Activated CD4-positive, alpha-beta T cell treated with anti-CD3 and anti-CD28 coated beads, Interleukin-2, amount 50 U/mL, for 48 hours (primary cell): ENCODE results near the gene CALHM6.

Source experiments
- DNase-seq, 2 experiments: peaks; one replicate each; pipeline ENCODE4 v3.0.0-alpha.2; 2020

The CALHM6 gene

DNA sequence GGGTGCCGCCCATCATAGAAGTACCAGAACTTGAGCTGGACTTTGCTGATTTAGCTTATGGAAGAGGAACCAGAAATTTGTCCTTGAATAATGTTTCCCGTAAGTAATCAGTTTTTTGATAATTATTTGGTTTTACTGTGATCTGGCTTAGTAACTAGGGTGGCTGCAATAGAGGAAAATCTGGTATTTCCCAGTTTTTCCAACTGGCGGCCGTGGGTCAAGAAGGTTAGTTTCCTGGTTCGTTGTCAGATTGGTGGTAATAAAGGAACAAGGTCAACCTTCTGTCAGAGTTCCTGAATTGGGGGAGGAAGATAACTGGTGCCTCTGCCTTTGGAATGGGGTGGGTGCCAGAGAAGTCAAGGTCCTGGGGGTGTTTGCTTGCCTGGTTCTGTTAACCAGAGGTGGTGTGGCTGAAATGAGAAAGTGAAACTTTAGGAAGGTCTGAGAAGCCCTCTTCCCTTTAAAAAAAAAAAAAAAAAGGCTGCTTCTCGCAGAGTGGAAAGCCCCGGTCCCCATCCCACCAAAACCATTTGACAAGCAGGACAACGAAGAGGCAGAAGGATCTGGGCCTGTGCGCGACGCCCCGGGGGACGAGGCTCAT, at the start of gene CALHM6:
CALHM6 (plus strand) TSS at position 45 of the 601 bp plus-strand sequence; CDS start at position 600, 555 bp downstream.
- no peak for DNase-seq

DNA sequence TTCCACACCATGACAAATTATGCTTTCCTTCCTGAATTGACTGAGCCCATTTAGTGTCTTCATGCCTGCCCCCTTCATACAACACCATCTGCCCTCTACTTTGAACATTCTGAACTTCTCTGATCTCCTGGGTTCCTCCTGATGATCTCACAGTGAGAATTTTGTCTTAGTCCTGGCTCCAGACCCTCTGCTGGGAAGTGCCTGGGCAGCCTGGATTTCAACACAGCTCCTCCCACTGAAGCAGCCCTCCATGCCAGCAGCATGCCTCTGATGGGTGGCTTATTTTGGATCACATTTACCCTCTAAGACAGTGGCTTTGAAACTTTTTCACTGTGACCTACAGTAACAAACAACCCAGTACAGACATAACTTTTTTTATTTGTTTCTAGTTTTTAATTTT, 48.9 kb upstream of the CALHM6 start:
- no peak for DNase-seq

DNA sequence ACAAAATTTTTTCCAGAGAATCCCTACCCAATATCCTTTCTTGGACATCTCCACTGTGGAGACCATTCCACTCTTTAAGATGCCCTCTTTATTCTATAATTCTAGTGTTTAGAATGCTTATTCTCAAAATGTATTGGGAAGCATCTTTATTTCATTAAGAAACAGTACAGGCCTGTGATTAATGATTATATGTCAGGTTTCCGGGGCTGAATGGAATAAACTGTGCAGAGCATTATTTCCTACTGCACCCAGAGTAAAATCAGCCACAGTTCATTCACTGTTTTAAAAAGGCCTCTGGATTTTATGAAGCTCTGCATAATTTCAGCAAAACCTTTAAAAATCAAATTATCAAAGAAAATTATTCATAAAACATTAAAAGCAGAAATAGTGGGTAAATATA, 47.8 kb upstream of the CALHM6 start:
- DNase-seq = no peak

DNA sequence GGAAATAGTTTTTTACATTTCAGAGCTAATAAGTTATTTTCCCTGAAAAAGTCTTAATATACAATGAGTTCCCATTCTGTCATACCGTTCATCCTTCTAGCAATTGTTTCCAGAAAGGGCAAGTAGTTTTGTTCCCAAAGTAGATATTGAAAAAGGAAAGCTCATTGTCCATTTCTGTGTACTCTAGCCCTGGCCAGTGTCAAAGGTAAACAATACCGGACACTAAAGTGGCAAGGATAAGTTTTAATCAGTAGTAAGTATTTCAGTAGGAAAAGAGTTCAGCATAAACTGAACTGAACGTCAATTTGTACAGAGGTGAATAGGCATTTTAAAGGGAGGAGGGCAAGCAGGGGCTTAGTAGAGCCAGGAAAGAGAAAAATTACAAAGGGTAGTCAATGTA, 43.5 kb upstream of the CALHM6 start:
- no peak for DNase-seq

DNA sequence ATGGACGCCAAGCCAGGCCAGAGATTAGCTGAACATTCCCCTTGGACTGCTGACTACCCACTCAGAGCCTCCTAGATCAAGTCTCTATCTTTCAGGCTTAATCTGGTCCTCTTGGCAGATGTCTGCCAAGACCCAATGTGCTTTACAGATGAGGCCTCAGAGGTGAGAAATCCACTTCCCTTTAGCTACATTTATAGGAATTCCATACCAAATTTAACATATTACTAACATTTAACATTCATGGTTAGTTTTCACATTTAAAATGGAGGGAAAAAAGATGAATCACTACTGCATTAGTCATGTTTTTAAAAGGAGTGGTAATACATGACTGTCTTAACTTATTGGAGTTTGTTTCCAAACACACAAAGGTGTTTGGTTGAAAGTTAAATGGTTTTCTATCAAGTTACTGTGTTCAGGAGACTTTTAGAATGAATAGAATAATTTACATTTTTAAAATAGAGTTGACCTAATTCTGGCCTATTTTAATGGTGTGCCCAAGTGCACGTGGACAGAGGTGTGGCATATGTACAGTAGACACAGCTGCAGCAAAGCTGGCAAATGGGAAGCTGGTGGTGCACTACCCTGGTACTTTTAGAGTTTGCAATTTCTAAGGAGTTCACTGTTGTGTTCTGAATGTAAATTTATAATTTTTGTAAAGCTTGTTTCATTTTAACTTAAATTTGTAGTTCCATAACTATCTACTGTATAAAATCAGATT, 41.9 kb upstream of the CALHM6 start:
- no peak for DNase-seq

DNA sequence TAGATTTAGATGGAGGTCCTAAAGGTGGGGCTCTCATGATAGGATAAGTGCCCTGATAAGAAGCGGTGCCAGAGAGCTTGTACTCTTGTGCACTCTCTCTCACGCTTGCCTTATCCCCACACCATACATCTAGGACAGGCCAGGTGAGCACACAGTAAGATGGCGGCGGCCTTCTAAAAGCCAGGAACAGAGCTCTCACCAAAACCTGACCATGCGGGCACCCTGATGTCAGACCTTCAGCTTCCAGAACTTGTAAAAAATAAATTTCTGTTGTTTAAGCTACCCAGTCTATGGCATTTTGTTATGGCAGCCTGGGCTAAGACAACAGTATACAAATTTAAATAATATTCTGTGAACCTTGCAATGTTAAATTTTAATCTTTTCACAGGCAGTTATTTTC, 40.8 kb upstream of the CALHM6 start:
- no peak for DNase-seq

DNA sequence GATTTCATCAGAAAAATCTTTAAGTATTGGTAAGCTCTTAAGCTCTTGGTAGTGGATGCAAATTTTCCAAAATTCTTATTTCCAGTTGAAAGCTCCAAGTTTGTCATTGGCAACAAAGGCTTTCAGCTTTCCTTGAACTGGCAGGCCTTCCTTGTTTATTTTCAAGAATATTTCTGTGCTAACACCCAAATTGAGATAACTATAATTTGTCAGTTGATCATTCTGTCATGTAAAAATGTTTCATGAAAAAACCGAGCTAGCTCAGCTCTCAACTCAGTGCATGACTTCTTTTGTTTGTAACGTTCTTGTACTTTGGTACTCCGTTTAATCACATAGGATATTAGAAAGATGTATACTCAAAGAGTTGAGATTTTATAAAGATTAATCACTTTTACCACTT, 38.9 kb upstream of the CALHM6 start:
- DNase-seq = no peak

DNA sequence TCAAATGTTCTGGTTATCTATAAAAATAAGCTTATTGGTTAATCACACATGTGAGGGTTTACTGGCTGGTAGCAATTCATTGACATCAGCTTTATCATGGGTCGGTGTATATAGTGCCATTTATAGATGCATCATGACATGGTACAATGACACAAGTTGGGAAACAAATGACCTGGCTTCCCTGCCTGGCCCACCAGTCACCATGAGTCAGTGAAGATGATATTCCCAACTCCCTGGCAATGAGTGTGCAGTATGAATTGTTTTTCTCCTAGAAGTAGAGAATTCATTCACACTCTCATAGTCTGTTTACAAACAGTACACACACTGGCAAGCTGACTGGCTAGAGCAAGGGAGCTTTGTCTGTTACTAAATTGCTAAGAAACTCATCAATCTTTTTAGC, 37.2 kb upstream of the CALHM6 start:
- no peak for DNase-seq

DNA sequence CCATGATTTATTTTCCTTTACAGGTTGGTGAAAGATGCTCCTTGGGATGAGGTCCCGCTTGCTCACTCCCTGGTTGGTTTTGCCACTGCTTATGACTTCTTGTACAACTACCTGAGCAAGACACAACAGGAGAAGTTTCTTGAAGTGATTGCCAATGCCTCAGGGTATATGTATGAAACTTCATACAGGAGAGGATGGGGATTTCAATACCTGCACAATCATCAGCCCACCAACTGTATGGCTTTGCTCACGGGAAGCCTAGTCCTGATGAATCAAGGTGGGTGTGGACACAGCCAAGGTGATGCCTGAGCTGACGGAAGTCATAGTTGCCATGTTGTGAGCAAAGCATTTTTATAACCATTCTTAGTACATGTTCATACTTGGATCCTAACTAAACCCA, 34.6 kb upstream of the CALHM6 start:
- no peak for DNase-seq

DNA sequence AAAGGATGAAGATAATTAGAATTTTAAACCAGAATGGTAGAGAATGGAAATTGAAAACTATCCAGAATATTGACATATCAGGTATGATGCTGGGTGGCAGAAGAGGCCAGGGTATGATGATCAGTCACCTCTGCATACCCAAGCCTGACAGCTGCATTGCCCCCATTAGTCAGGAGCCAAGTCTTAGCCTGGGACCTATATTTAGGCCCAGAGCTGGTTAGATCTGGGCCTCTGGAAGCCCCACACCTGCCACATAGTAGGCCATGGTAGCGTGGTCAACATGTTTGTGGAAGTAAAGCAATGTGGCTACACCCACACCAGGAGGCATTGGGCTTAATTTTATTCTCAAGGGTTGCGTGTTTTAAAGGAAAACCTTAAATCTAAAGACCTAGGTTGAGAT, 32.1 kb upstream of the CALHM6 start:
- no peak for DNase-seq

DNA sequence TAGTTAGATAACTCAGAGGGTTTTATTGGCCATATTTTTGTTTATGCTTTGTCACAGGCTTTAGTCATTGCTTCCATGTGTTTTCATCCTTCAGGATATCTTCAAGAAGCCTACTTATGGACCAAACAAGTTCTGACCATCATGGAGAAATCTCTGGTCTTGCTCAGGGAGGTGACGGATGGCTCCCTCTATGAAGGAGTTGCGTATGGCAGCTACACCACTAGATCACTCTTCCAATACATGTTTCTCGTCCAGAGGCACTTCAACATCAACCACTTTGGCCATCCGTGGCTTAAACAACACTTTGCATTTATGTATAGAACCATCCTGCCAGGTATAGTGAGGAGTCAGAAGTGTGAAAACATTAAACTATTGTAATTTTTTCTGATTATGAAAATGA, 30.3 kb upstream of the CALHM6 start:
- DNase-seq = no peak

DNA sequence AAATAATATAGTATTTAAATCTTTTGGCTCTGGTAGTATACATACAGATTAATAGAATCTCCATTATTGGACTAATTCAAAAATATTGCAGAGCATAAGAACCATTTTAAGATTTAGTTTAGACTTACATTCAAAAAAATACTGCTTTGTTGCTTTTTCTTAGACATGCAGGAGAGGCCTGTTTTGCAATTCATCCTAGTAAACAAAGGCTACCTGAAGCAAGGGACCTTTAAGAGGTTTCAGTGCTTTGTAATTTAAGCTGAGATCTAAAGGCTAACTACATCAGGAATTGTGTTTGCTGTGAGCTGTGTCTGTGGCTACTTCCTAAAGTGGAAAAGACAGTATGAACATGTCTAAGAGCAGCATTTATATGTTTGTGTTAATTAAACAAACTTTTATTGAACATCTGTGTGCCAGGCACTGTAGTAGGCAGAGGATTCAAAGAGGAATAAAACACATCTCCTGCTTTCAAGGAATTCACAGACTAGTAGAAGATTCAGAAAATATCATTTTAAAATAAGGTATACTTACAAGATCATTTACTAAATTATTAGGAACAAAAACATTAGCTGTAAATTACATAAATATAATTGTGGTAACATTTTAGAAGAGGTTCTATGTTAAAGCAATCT, 29.1 kb upstream of the CALHM6 start:
- no peak for DNase-seq

DNA sequence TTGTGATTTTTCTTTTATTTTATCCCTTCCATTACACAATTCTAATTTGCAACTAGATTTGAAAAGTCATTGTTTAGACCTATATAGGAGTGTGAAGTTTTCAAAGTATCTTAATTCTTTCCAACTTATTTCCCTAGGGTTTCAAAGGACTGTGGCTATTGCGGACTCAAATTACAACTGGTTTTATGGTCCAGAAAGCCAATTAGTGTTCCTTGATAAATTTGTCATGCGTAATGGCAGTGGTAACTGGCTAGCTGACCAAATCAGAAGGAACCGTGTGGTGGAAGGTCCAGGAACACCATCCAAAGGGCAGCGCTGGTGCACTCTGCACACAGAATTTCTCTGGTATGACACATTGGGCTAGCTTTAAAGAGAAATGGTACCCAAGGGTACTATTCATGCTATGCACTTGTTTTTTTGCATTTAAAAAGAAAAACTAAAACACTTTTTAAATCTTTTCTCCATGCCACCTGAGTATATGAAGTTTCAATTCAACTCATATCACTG, 27.9 kb upstream of the CALHM6 start:
- DNase-seq = no peak

DNA sequence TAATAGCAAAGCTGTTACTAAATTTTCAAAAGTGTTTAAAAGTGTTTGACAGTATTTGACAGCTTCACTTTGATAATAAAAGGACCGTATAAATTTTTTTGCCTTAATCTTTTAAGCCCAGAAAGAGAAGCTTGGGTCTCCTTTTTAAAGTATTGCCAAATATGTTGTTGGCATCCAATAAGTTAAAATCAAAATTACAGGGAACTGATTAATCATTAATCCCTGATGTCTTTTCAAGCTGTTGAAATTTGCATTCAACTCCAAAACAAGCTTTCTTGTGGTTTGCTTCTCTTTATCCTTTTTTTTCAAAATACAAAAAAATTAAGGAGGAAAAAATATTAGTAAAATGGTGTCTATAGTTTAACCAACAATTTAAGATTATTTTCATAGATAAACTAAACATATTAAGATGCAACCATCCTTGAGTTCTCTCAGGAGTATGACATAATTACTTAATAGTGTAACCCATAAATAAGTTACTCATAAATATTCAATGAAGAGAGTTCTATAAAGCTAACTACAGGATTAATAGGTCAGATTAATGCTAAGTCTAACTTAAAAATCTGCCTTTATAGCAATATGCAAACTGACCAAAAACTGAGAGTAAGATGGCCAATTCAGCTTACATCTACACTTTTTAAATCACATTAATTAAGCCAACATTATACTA, 27.0 kb upstream of the CALHM6 start:
- no peak for DNase-seq

DNA sequence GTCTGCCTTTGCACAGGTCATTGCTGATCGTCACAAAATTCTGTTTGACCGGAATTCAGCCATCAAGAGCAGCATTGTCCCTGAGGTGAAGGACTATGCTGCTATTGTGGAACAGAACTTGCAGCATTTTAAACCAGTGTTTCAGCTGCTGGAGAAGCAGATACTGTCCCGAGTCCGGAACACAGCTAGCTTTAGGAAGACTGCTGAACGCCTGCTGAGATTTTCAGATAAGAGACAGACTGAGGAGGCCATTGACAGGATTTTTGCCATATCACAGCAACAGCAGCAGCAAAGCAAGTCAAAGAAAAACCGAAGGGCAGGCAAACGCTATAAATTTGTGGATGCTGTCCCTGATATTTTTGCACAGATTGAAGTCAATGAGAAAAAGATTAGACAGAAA, 24.6 kb upstream of the CALHM6 start:
- no peak for DNase-seq

DNA sequence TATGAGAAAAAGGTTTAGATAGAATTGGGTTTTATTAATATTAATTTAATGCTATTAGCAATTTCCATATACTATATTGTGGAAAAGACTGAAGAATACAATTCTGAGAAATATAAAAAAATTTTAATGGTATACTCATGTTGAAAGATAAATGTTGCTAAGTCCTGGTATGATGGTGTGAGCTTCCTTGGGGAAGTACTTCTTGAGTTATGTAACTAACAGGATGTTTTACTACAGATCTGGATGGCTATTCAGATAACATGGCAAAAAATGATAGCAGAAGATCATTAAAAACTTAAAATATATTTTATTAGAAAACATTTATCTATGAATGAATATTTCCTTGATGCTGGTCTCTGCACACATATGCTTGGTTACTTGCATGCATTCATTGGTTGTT, 23.5 kb upstream of the CALHM6 start:
- DNase-seq = no peak

DNA sequence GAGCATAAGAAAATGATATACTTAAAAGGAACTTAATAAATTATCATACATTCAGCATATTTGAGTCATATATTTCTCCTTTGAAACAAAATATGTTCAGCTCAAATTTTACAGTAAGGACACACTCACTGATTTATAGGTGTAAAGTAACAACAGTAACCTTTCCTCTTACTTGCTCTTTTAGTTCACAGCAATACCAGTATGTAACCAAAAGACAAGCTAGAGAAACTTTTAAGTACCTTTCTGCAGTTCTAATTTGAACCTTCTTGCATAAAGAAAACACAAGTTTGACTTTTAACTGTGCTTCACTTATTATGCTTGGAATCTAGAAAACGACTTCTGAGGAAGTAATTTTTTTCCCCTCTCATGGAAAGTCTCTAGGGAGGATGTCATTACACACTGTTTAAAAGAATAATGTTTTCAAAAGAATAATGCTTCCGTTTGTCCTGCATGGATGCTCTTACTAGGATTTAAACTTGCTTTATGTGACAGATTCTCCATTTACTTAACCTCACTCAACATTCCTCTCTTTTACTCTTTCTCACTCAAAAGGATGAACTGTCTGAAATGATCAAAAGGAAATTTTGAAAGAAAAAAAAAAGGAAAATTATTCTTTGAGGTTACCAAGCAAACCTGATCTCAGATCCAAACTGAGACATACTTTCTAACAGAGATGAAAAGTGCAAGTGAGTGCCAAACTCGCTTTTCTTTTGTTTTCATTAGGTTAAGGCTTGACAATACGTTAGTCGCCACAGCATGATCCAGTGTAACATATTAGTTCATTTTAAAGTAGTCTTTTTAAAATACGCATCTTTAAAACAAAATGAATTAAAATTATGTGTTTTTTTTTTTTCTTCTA, 22.4 kb upstream of the CALHM6 start:
- DNase-seq = no peak

DNA sequence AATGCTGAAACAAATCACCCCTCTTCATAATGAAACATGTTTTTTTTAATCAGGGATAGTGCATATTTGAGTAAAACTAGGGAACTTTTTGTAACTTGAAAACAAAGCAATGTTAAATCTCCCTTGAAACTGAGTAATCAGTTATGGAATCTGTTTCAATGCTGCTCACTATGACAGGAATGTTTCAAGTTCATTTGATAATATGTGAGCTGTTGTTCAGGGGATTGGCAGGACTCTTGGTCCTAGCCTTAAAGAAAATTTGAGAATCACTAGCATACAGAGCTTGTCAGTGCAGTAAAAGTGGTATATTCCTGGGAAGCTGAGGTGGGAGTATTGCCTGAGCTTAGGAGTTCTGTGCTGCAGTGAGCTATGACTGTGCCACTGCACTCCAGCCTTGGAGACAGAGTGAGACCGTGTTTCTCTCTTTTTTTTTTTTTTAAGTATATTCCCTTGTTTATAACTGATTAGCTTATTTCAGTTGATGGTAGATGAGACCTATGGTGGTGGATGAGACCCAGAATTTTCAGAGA, 21.6 kb upstream of the CALHM6 start:
- no peak for DNase-seq

DNA sequence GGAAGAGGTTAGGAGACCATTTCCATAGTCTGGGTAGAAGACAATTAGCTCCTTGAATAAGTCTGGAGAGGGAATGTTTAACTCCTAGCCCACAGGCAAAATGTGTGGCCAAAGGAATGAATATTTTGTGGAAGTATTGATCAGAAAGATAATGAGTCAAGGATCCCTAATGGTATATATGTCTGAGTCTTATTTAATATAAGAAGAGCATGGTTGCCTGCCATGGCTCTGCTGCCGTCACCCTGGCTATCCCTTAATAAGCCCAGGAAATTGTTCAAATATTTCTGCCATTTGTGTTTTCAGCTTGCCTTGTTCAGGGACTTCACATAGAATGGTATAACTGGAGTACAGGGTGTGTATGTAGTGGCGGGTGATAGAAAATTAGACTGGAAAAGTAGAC, 18.1 kb upstream of the CALHM6 start:
- DNase-seq = no peak

DNA sequence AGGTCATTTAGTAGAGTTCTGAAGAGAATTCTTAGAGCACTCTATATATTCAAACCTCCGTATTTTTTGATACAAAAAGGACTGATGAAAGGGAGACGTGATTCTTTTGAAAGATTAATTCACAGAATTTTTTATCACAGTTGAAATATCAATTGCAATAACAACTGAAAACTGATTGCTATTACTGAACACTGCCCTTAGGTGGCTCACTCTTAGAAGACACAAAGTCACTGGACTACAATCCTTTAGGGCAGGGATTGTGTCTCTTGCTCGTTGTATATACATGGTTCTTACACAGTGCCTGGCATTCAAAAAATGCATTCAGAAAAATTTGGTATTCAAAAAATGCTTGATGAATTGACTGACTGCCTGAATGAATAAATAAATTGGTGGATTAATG, 17.1 kb upstream of the CALHM6 start:
- DNase-seq = no peak

DNA sequence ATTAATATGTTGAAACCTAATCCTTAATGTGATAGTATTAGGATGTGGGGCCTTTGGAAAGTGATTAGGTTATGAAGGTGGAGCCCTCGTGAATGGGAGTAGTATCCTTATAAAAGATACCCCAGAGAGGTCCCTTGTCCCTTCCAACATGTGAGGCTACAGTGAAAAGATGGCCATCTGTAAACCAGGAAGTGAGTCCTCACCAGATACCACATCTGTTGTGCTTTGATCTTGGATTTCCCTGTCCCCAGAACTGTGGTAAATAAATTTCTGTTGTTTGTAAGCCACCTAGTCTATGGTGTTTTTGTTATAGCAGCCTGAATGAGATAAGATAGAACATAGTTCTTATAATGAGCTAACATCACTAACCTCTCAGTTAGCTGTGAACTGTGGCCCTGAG, 16.6 kb upstream of the CALHM6 start:
- DNase-seq = no peak

DNA sequence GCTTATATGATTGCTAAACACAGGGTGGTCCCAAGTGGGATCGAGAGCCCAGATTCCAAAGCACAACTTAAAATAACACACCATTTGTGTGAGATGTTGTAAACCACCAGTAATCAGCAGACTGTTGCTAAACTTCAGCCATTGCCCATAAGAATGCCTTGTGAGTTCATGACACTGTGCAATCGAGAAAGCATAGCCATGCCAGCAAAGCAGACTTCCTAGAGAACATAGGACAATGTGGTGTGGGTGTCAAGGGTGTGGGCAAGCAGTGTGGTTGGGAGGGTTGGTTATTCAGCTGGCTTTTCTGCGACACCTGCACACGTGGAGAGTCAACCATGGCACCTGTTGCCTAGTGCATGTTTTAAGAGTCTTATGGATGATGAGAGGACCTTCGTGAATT, 16.1 kb upstream of the CALHM6 start:
- DNase-seq = no peak

DNA sequence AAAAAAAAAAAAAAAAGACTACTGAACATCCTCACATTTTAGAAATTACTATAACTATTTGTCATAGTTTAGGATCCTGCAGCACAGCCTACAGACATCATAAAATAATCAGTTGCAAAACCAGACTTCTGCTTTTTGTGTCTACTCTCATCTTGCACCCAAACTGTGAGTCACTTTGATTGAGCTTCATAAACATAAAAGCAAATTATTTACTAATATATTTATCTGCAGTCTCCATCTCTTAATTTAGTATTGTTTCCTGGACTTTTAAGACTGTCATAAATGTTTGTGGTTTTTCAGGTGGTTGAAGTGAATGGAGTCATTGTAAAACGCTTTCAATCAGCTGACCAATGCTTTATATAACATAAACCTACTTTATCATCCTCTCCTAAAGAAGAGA, 14.8 kb upstream of the CALHM6 start:
- no peak for DNase-seq
